HepG2 (cell line): ENCODE results near the gene XPR1. TPM values are rescaled to one million over a fixed set of nuclear protein-coding genes. Genes with fewer than 3 reads are reported as not detected.

Source experiments
- ATAC-seq: fragments of 200-7000 bp; cut with Tn5 transposase; 3 replicates; pipeline ENCODE4 v1.9.1; 2020; ENCODE audit warnings: mild to moderate bottlenecking, moderate library complexity
- BruUV-seq: library from RNA; stranded (reverse); fragments of 400-500 nt; replicated peaks from 2 replicates; lab custom pipeline; 2021; lab: Mats Ljungman, UMichigan
- CTCF ChIA-PET: fragments of 300-600 bp; formaldehyde crosslinking; extraction: SDS; loops from one replicate; lab custom pipeline; 2021; ENCODE audit warnings: low total read pairs, inconsistent platforms, low intra/inter-chr PET ratio; lab: Yijun Ruan, JAX
- POLR2A ChIA-PET: fragments of 350-600 bp; sonication (Branson Sonifier 250); formaldehyde crosslinking; loops from one replicate; lab custom pipeline; 2020; ENCODE audit warnings: antibody characterized with exemption, inconsistent platforms; lab: Yijun Ruan, JAX
- DNase-seq: peaks from one replicate; pipeline ENCODE4 v3.0.0-alpha.2; 2015; ENCODE audit warnings: low spot score
- FAIRE-seq: peaks from 3 replicates; lab custom pipeline; 2011; peaks lifted over from hg19 to GRCh38; lab: Jason Lieb, UNC
- H2AFZ ChIP-seq: one replicate; pipeline ENCODE4 v1.6.1; 2011; ENCODE audit warnings: low read length, inconsistent platforms
- H3K27ac ChIP-seq: fragments of 300-600 bp; 3 replicates; pipeline ENCODE4 v1.8.0; 2011; ENCODE audit warnings: mixed run types, mild to moderate bottlenecking, mixed read lengths, low read length, inconsistent platforms; ENCODE audit not compliant: insufficient read depth; ENCODE audit errors: extremely low read length
- H3K27me3 ChIP-seq, 2 experiments: fragments of 200-600 bp in 1 of 2; 2 replicates in 1 of 2; 3 replicates in 1 of 2; pipeline versions ENCODE4 v1.6.0 to v1.8.0; 2011; ENCODE audit warnings: low read length in 2 of 2, mild to moderate bottlenecking in 2 of 2, moderate library complexity in 2 of 2, inconsistent platforms in 1 of 2; ENCODE audit not compliant: insufficient read depth in 2 of 2, control insufficient read depth in 1 of 2
- H3K36me3 ChIP-seq, 2 experiments: fragments of 200-600 bp in 1 of 2; replicated peaks in 1 of 2; 2 replicates in 1 of 2; 3 replicates in 1 of 2; pipeline versions ENCODE4 v1.5.1 to v1.8.0; 2011; ENCODE audit warnings: low read length in 2 of 2, inconsistent platforms in 1 of 2; ENCODE audit not compliant: insufficient read depth in 2 of 2, control insufficient read depth in 1 of 2
- H3K4me1 ChIP-seq: 2 replicates; pipeline ENCODE4 v1.5.1; 2012; ENCODE audit warnings: low read length, inconsistent platforms; ENCODE audit not compliant: insufficient read depth
- H3K4me2 ChIP-seq: 2 replicates; pipeline ENCODE4 v1.6.0; 2011; ENCODE audit warnings: low read depth, low read length, inconsistent platforms
- H3K4me3 ChIP-seq, 3 experiments: fragments of 200-600 bp in 1 of 3; sonication (generic), shearing (Covaris generic) in 1 of 3; replicated peaks in 1 of 3; 2 replicates each; pipeline ENCODE4 v1.5.1; 2011 to 2016; ENCODE audit warnings: low read length in 3 of 3, inconsistent platforms in 2 of 3, low read depth in 2 of 3, mild to moderate bottlenecking in 2 of 3, control low read depth in 1 of 3, mixed read lengths in 1 of 3; ENCODE audit not compliant: insufficient read depth in 1 of 3
- H3K79me2 ChIP-seq: one replicate; pipeline ENCODE4 v1.6.1; 2011; ENCODE audit warnings: low read length, inconsistent platforms; ENCODE audit not compliant: insufficient read depth
- H3K9ac ChIP-seq: 2 replicates; pipeline ENCODE4 v1.6.0; 2011; ENCODE audit warnings: mild to moderate bottlenecking, low read depth, low read length, inconsistent platforms; ENCODE audit not compliant: insufficient read depth
- H3K9me3 ChIP-seq: 2 replicates; pipeline ENCODE4 v1.5.1; 2012; ENCODE audit warnings: mild to moderate bottlenecking, low read length
- H4K20me1 ChIP-seq: 2 replicates; pipeline ENCODE4 v1.6.0; 2011; ENCODE audit warnings: inconsistent platforms, mild to moderate bottlenecking, low read length, moderate library complexity; ENCODE audit not compliant: insufficient read depth
- ATF4 ChIP-seq, 2 experiments: fragments of 450-650 bp in 1 of 2; sonication (generic) in 1 of 2; formaldehyde crosslinking; IDR thresholded peaks; 2 replicates each; pipeline versions ENCODE4 v1.5.0 to v1.8.0; 2020 to 2022; ENCODE audit warnings: mild to moderate bottlenecking in 1 of 2, missing genetic modification reagents in 1 of 2
- ATRX ChIP-seq: sonication (generic); formaldehyde crosslinking; IDR thresholded peaks from 2 replicates; pipeline ENCODE4 v1.4.0; 2020; ENCODE audit warnings: missing genetic modification reagents, borderline replicate concordance
- GRHL1 ChIP-seq: sonication (generic); formaldehyde crosslinking; conservative IDR thresholded peaks from 2 replicates; pipeline ENCODE4 v1.8.0; 2022; ENCODE audit warnings: missing genetic modification reagents
- LCORL ChIP-seq, 2 experiments: fragments of 450-650 bp in 1 of 2; sonication (generic) in 1 of 2; formaldehyde crosslinking in 1 of 2; IDR thresholded peaks; 2 replicates each; pipeline versions ENCODE4 v1.5.0 to v1.6.1; 2017 to 2020; ENCODE audit warnings: antibody characterized with exemption in 1 of 2, missing genetic modification reagents in 1 of 2
- MBD4 ChIP-seq: IDR thresholded peaks from 2 replicates; pipeline ENCODE4 v1.6.1; 2012; ENCODE audit warnings: low read length, inconsistent platforms, borderline replicate concordance
- MED13 ChIP-seq: sonication (generic); formaldehyde crosslinking; IDR thresholded peaks from 2 replicates; pipeline ENCODE4 v1.5.0; 2020; ENCODE audit warnings: missing genetic modification reagents
- NR2F6 ChIP-seq, 2 experiments: IDR thresholded peaks; 2 replicates each; pipeline ENCODE4 v1.6.1; 2016; ENCODE audit warnings: antibody characterized with exemption in 1 of 2, mild to moderate bottlenecking in 1 of 2
- PITX1 ChIP-seq: sonication (generic); formaldehyde crosslinking; IDR thresholded peaks from 2 replicates; pipeline ENCODE4 v1.5.1; 2020; ENCODE audit warnings: mild to moderate bottlenecking, missing genetic modification reagents
- WIZ ChIP-seq: sonication (generic); formaldehyde crosslinking; IDR thresholded peaks from 2 replicates; pipeline ENCODE4 v1.5.1; 2020; ENCODE audit warnings: mild to moderate bottlenecking, missing genetic modification reagents
- ZNF383 ChIP-seq: sonication (generic); formaldehyde crosslinking; IDR thresholded peaks from 2 replicates; pipeline ENCODE4 v1.4.0; 2020; ENCODE audit warnings: missing genetic modification reagents, mild to moderate bottlenecking, borderline replicate concordance
- ZNF556 ChIP-seq: sonication (generic); formaldehyde crosslinking; IDR thresholded peaks from 2 replicates; pipeline ENCODE4 v1.4.0; 2020; ENCODE audit warnings: mild to moderate bottlenecking, missing genetic modification reagents, borderline replicate concordance
- WGBS: methylation state at CpG from one replicate; pipeline ENCODE4 v1.1.6; 2017; ENCODE audit warnings: low lambda C conversion rate; 5-methylcytosine and 5-hydroxymethylcytosine counted together
- in situ Hi-C: cut with HindIII; loops from 2 replicates; pipeline ENCODE4 v1.10.0; 2017; ENCODE audit warnings: low pct_unique_long_range_greater_than_20kb; ENCODE audit not compliant: extremely low pct_ligation_motif_present
- intact Hi-C: fragments of 100-400 bp; cut with micrococcal nuclease; formaldehyde crosslinking; loops from one replicate; pipeline ENCODE4 v1.10.0; 2022; ENCODE audit not compliant: unreplicated experiment
- polyA plus RNA-seq, 8 experiments: library from polyadenylated mRNA; depleted of rRNA in 3 of 8; stranded (reverse) in 7 of 8; unstranded in 1 of 8; fragments of >200 nt; fragmentation: Illumina TruSeq in 4 of 8; extraction: Trizol in 4 of 8; gene quantifications; 2 replicates each; pipeline versions ENCODE4 v1.2.1 to v1.2.3, GENCODE V29; 2011 to 2016; ENCODE audit warnings: low read depth in 4 of 8, missing spikeins in 1 of 8, mixed read lengths in 1 of 8; ENCODE audit not compliant: insufficient read depth in 1 of 8
- total RNA-seq, 5 experiments: library from RNA; depleted of rRNA; stranded (reverse); fragments of >200 nt; fragmentation: Illumina TruSeq; extraction: Trizol; gene quantifications; 2 replicates each; pipeline ENCODE4 v1.2.3, GENCODE V29; 2016; ENCODE audit warnings: low read depth in 1 of 5

Gene XPR1
- total and polyA plus RNA-seq, 2 of the 13 experiments (the other 11 are each of a cell fraction or from before 2014, with no cell fraction given): 22.3 to 23.6 TPM

GRCh38 chr1:180932378-180932777 is 300.6 kb downstream of the XPR1 start (continued):
- TF ChIP-seq MED13: no peak
- TF ChIP-seq, all 625 proteins: peak for 0

- FAIRE-seq (no peak), DNase-seq (no peak), ATAC-seq (no peak)
- no TSS peak for BruUV-seq
- POLR2A ChIA-PET: no interaction called here
- Histone ChIP-seq H4K20me1 (no peaks in the 10 kb centered on the region), H3K27me3 (no peaks in the 10 kb centered on the region), H3K9me3 (no peaks in the 10 kb centered on the region), H3K36me3 (no peaks in the 10 kb centered on the region), H3K9ac (no peak overlapping the region), H3K4me3 (no peak overlapping the region), H3K79me2 (no peaks in the 10 kb centered on the region), H3K27ac (no peak overlapping the region), H2AFZ (no peak overlapping the region), H3K4me2 (no peak overlapping the region), H3K4me1 (peaks cover 43% of the 10 kb centered on the region)
- in situ Hi-C loops (no loop called here), intact Hi-C loops (no loop called here)
- CTCF ChIA-PET: no interaction called here
- TF ChIP-seq NR2F6 (IDR thresholded peaks at IDR 0.05) (peak; percentile 28; the same call in 1 of the 2 replicates), NR2F6 (CRISPR knock-in tag; IDR thresholded peaks at IDR 0.05) (no peak), ZNF556 (CRISPR knock-in tag) (no peak)
Observed at GRCh38 chr1:180933141-180933540, 301.3 kb downstream of the XPR1 start.

GRCh38 chr1:180934563-180934962 is 302.7 kb downstream of the XPR1 start:
- WGBS: 81% methylated on average over 7 of the region's 7 CpGs
- peaks cover 29% of the 10 kb centered on the region for H3K4me1 ChIP-seq
- no TSS peak for BruUV-seq
- no peak overlapping the region for H3K9ac ChIP-seq
- no peaks in the 10 kb centered on the region for H3K79me2 ChIP-seq
- ATAC-seq (no peak), DNase-seq (no peak), FAIRE-seq (no peak)
- H3K27ac ChIP-seq: no peak overlapping the region
- H3K27me3 ChIP-seq: no peaks in the 10 kb centered on the region; a peak in 1 of 5 replicates
- POLR2A ChIA-PET: no interaction called here
- in situ Hi-C loops: no loop called here
- CTCF ChIA-PET: no interaction called here
- no peaks in the 10 kb centered on the region for H4K20me1 ChIP-seq
- H2AFZ ChIP-seq: no peak overlapping the region
- intact Hi-C loops: no loop called here
- peak overlapping the region; percentile 65; the same call in 1 of the 2 replicates for H3K4me2 ChIP-seq
- no peaks in the 10 kb centered on the region for H3K9me3 ChIP-seq
- no peak overlapping the region; a peak in 1 of 6 replicates for H3K4me3 ChIP-seq
- no peaks in the 10 kb centered on the region for H3K36me3 ChIP-seq
- no peak for TF ChIP-seq ATRX (CRISPR knock-in tag)
- TF ChIP-seq ZNF383 (CRISPR knock-in tag): no peak
- TF ChIP-seq ATF4 (CRISPR knock-in tag; IDR thresholded peaks at IDR 0.05): no peak
- no peak for TF ChIP-seq WIZ (CRISPR knock-in tag)
- no peak for TF ChIP-seq MBD4
- no peak for TF ChIP-seq GRHL1 (CRISPR knock-in tag)
- TF ChIP-seq LCORL (IDR thresholded peaks at IDR 0.05): no peak
- TF ChIP-seq LCORL (CRISPR knock-in tag; IDR thresholded peaks at IDR 0.05): no peak
- TF ChIP-seq PITX1: no peak
